Activated CD4-positive, alpha-beta T cell treated with anti-CD3 and anti-CD28 coated beads, Interleukin-2, amount 10 ng/mL, durations not matched to agents 24 days and 14 days (primary cell): Measurements from ENCODE around the gene SEMG1. TPM values are rescaled to one million over a fixed set of nuclear protein-coding genes. Genes with fewer than 3 reads are reported as not detected.

Source experiments
- DNase-seq: peaks from one replicate; pipeline ENCODE4 v3.0.0; 2022
- H3K27ac Mint-ChIP-seq: one replicate; pipeline ENCODE4 v1.8.0; 2022; ENCODE audit warnings: mild to moderate bottlenecking, mixed read lengths
- H3K27me3 Mint-ChIP-seq: one replicate; pipeline ENCODE4 v1.8.0; 2022; ENCODE audit warnings: mixed read lengths
- H3K36me3 Mint-ChIP-seq: one replicate; pipeline ENCODE4 v1.8.0; 2022; ENCODE audit warnings: low read depth, mild to moderate bottlenecking, mixed read lengths
- H3K4me1 Mint-ChIP-seq: one replicate; pipeline ENCODE4 v1.8.0; 2021; ENCODE audit warnings: mixed read lengths
- H3K4me3 Mint-ChIP-seq: one replicate; pipeline ENCODE4 v1.8.0; 2022; ENCODE audit warnings: mild to moderate bottlenecking, moderate library complexity, mixed read lengths
- H3K9me3 Mint-ChIP-seq: one replicate; pipeline ENCODE4 v1.8.0; 2021; ENCODE audit warnings: mixed read lengths
- intact Hi-C: fragments of 100-400 bp; cut with micrococcal nuclease; formaldehyde crosslinking; loops from one replicate; pipeline ENCODE4 v1.15.1; 2023
- total RNA-seq: library from RNA; stranded (reverse); gene quantifications from 2 replicates; pipeline ENCODE4 v1.2.3, GENCODE V29; 2022

Gene SEMG1
- total RNA-seq, 1 donor from 2014 or later, result not detected

- Mint-ChIP-seq H3K4me3 (no peak overlapping the region), H3K4me1 (no peaks in the 10 kb centered on the region), H3K27ac (no peak overlapping the region), H3K9me3 (no peaks in the 10 kb centered on the region), H3K36me3 (no peaks in the 10 kb centered on the region), H3K27me3 (peaks cover 71% of the 10 kb centered on the region)
- intact Hi-C loops, result no loop called here
- DNase-seq, result no peak
These were observed 39.3 kb downstream of the SEMG1 start for GRCh38 chr20:45246109-45246508.

GRCh38 chr20:45247865-45248264, 41.0 kb downstream of the SEMG1 start:
- intact Hi-C loops, result no loop called here
- Mint-ChIP-seq H3K4me3 (no peak overlapping the region), H3K4me1 (no peaks in the 10 kb centered on the region), H3K36me3 (no peaks in the 10 kb centered on the region), H3K9me3 (no peaks in the 10 kb centered on the region), H3K27me3 (peaks cover 70% of the 10 kb centered on the region), H3K27ac (no peak overlapping the region)
- no peak for DNase-seq

- DNase-seq, result no peak
- intact Hi-C loops, result no loop called here
- Mint-ChIP-seq H3K4me1 (no peaks in the 10 kb centered on the region), H3K27me3 (peaks cover 64% of the 10 kb centered on the region), H3K9me3 (no peaks in the 10 kb centered on the region), H3K36me3 (no peaks in the 10 kb centered on the region), H3K27ac (no peak overlapping the region), H3K4me3 (no peak overlapping the region)
These were observed 41.8 kb downstream of the SEMG1 start for GRCh38 chr20:45248609-45249008.

GRCh38 chr20:45251884-45252560, 45.2 kb downstream of the SEMG1 start:
- no peak for DNase-seq
- Mint-ChIP-seq H3K27ac (no peak overlapping the region), H3K4me3 (no peak overlapping the region), H3K9me3 (no peaks in the 10 kb centered on the region), H3K4me1 (peaks cover 7% of the 10 kb centered on the region), H3K36me3 (no peaks in the 10 kb centered on the region), H3K27me3 (peaks cover 43% of the 10 kb centered on the region)
- intact Hi-C loops, result no loop called here

- Mint-ChIP-seq H3K27ac (no peak overlapping the region), H3K4me1 (peaks cover 7% of the 10 kb centered on the region), H3K36me3 (no peaks in the 10 kb centered on the region), H3K9me3 (no peaks in the 10 kb centered on the region), H3K27me3 (peaks cover 36% of the 10 kb centered on the region), H3K4me3 (no peak overlapping the region)
- no peak for DNase-seq
- intact Hi-C loops, result no loop called here
These were observed 46.4 kb downstream of the SEMG1 start for GRCh38 chr20:45253261-45253660.

- Mint-ChIP-seq H3K9me3 (no peaks in the 10 kb centered on the region), H3K36me3 (no peaks in the 10 kb centered on the region), H3K4me3 (no peak within 1 kb of the TSS), H3K27me3 (peaks cover 31% of the 10 kb centered on the region), H3K4me1 (peaks cover 7% of the 10 kb centered on the region), H3K27ac (no peak within 1 kb of the TSS)
- intact Hi-C loops, result no loop called here
- DNase-seq, result no peak
These were observed 47.8 kb downstream of the SEMG1 start, which contains the start of gene SLPI for GRCh38 chr20:45254383-45255262. Gene SLPI, minus strand, starts transcription at chr20:45254564. Its CDS starts 21 bp downstream, at chr20:45254543.

GRCh38 chr20:45257161-45257560, 50.3 kb downstream of the SEMG1 start:
- DNase-seq, result no peak
- no peak overlapping the region for H3K4me3 Mint-ChIP-seq
- H3K36me3 Mint-ChIP-seq, result no peaks in the 10 kb centered on the region
- peaks cover 23% of the 10 kb centered on the region for H3K27me3 Mint-ChIP-seq
- H3K4me1 Mint-ChIP-seq, result peaks cover 7% of the 10 kb centered on the region
- H3K9me3 Mint-ChIP-seq, result no peaks in the 10 kb centered on the region
- intact Hi-C loops, result no loop called here
- H3K27ac Mint-ChIP-seq, result no peak overlapping the region

GRCh38 chr20:45257711-45258110, 50.9 kb downstream of the SEMG1 start:
- peak; percentile 40 for DNase-seq
- Mint-ChIP-seq H3K4me3 (no peak overlapping the region), H3K4me1 (peaks cover 7% of the 10 kb centered on the region), H3K36me3 (no peaks in the 10 kb centered on the region), H3K9me3 (no peaks in the 10 kb centered on the region), H3K27ac (no peak overlapping the region), H3K27me3 (peaks cover 25% of the 10 kb centered on the region)
- intact Hi-C loops, result no loop called here

- Mint-ChIP-seq H3K36me3 (no peaks in the 10 kb centered on the region), H3K4me3 (no peak overlapping the region), H3K4me1 (peaks cover 7% of the 10 kb centered on the region), H3K27me3 (peaks cover 28% of the 10 kb centered on the region), H3K9me3 (no peaks in the 10 kb centered on the region), H3K27ac (no peak overlapping the region)
- intact Hi-C loops, result no loop called here
- no peak for DNase-seq
These were observed 51.4 kb downstream of the SEMG1 start for GRCh38 chr20:45258259-45258658.

- H3K36me3 Mint-ChIP-seq, result no peaks in the 10 kb centered on the region
- H3K27ac Mint-ChIP-seq, result no peak overlapping the region
- no peak overlapping the region for H3K4me3 Mint-ChIP-seq
- intact Hi-C loops, result no loop called here
- H3K27me3 Mint-ChIP-seq, result peaks cover 31% of the 10 kb centered on the region
- no peaks in the 10 kb centered on the region for H3K9me3 Mint-ChIP-seq
- peaks cover 7% of the 10 kb centered on the region for H3K4me1 Mint-ChIP-seq
- no peak for DNase-seq
These were observed 51.8 kb downstream of the SEMG1 start for GRCh38 chr20:45258664-45259063.

Other genes starting within 250 kb of the SEMG1 start
- 63.4 and 64.5 TPM in 2 replicates for gene TOMM34, start 246.6 kb upstream of the SEMG1 start, total RNA-seq
- 141 and 143 TPM in 2 replicates for gene STK4, start 240.5 kb upstream of the SEMG1 start, total RNA-seq
- gene KCNS1, start 105.9 kb upstream of the SEMG1 start, total RNA-seq, result 0.30 and 0.47 TPM in 2 replicates
- not detected in 2 replicates for gene WFDC5, start 91.9 kb upstream of the SEMG1 start, total RNA-seq
- not detected in 2 replicates for gene WFDC12, start 82.6 kb upstream of the SEMG1 start, total RNA-seq
- not detected in 2 replicates for gene PI3, start 32.1 kb upstream of the SEMG1 start, total RNA-seq
- gene SEMG2, start 14.3 kb downstream of the SEMG1 start, total RNA-seq, result not detected in 2 replicates
- gene SLPI, start 47.5 kb downstream of the SEMG1 start, total RNA-seq, result not detected in 2 replicates
- gene RBPJL, start 99.8 kb downstream of the SEMG1 start, total RNA-seq, result not detected in 2 replicates
- gene MATN4, start 101.3 kb downstream of the SEMG1 start, total RNA-seq, result 1.2 and 1.5 TPM in 2 replicates
- gene SDC4, start 141.4 kb downstream of the SEMG1 start, total RNA-seq, result 177 and 185 TPM in 2 replicates
- gene SYS1, start 156.1 kb downstream of the SEMG1 start, total RNA-seq, result 24.4 and 26.2 TPM in 2 replicates
- gene TP53TG5, start 171.3 kb downstream of the SEMG1 start, total RNA-seq, result 0.12 TPM in 1 of 2 replicates, not detected in the other
- gene DBNDD2, start 201.3 kb downstream of the SEMG1 start, total RNA-seq, result 19.9 and 25.2 TPM in 2 replicates
- 84.7 and 86.6 TPM in 2 replicates for gene PIGT, start 209.1 kb downstream of the SEMG1 start, total RNA-seq